ENCODE measurements around the gene FBXL19. TPM values are rescaled to one million over a fixed set of nuclear protein-coding genes. Genes with fewer than 3 reads are reported as not detected.

FBXL19 gene
- total and polyA plus RNA-seq, 8 donors, result 11.2 to 26.8 (median 19.5) TPM

DNA sequence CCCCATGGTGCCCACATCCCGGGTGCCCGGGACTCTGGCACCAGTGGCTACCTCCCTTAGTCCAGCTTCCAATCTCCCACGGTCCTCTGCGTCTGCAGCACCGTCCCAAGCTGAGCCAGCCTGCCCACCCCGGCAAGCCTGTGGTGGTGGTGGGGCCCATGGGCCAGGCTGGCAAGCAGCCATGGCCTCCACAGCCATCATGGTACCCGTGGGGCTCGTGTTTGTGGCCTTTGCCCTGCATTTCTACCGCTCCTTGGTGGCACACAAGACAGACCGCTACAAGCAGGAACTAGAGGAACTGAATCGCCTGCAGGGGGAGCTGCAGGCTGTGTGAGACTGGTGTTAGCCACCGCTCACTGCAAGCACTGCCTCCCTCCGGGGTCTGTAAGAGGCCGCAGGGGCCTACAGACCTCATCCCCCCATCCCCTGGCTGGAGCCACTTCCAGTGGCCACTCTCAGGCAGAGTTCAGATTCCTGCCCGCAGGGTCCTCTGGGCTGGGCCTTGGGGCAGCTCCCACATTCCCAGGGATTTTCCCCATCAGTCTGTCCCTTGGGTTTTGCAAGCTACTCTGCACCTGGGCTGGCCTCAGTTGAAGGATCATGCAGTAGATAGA, 30.2 kb downstream of the FBXL19 start:
- DNase-seq (peak in 2 of 4 donors; percentile 41 to 85), ATAC-seq (no peak)
- no peaks in the 10 kb centered on the region for H3K27me3 ChIP-seq
- H3K36me3 ChIP-seq, result no peaks in the 10 kb centered on the region
- peaks cover 9 to 47% of the 10 kb centered on the region in 2 donors for H3K4me1 ChIP-seq
- H3K27ac ChIP-seq, result peak overlapping the region in 1 of 2 donors; percentile 13
- intact Hi-C loops (cut with DNase I), result no loop called here
- no peaks in the 10 kb centered on the region for H3K9me3 ChIP-seq
- peak; percentile 43 to 60 for TF ChIP-seq CTCF (IDR thresholded peaks at IDR 0.05)
- no peak overlapping the region for H3K4me3 ChIP-seq

- DNase-seq (no peak), ATAC-seq (no peak)
- Histone ChIP-seq H3K4me3 (no peak overlapping the region), H3K27ac (no peak overlapping the region), H3K36me3 (peaks cover 0 to 10% of the 10 kb centered on the region in 2 donors), H3K4me1 (peaks cover 15 to 57% of the 10 kb centered on the region in 2 donors), H3K9me3 (no peaks in the 10 kb centered on the region), H3K27me3 (no peaks in the 10 kb centered on the region)
- TF ChIP-seq CTCF (IDR thresholded peaks at IDR 0.05), result no peak
- intact Hi-C loops (cut with DNase I), result no loop called here
These were observed 31.6 kb downstream of the FBXL19 start for GRCh38 chr16:30954993-30955392.

DNA sequence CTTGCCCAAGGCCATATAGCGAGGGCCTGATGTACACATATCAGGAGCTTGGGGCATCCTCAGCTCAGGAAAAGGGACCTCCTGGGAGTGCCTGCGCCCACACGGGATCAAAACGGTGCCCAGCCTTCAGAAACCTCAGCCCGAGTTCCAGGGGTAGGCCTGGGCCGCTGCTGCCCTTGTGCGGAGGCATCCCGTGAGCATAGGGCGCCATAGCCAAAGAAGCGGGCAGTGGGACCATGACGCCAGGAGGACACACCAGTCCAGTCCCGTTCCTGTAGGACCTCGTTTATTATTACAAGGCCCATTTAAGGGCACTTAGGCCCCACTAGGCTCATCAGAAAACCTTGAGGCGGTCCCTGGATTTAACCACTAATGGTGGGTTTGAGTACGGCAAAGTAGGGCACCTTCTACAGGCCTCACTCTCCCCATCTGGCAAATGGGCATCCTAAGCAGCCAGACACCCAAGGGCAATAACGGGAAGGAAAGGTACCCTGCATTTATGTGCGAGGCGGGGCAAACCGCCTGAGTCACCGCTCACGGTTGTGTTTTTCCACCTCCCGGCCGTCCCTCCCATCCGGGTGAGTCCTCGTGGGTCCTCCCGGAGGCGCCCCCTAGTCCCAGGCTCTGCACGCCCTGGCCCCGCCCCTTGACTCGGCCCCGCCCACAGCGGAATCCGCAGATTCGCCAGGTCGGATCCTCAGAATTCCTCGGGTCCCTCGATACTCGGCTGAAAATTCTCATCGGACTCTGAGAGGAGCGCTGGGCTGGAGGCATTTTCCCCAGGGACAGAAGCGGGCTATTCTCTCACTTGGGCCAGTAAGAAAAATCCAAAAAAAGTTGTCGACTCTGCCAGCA, 33.5 kb downstream of the FBXL19 start:
- ATAC-seq (peak; percentile 81), DNase-seq (peak in 3 of 4 donors; percentile 76 to 95 (median 83))
- Histone ChIP-seq H3K4me3 (peak overlapping the region; percentile 61 to 65), H3K27ac (peak overlapping the region; percentile 96), H3K27me3 (no peaks in the 10 kb centered on the region), H3K9me3 (no peaks in the 10 kb centered on the region), H3K36me3 (peaks cover 0 to 28% of the 10 kb centered on the region in 2 donors), H3K4me1 (peaks cover 8 to 41% of the 10 kb centered on the region in 2 donors)
- no peak for TF ChIP-seq CTCF (IDR thresholded peaks at IDR 0.05)
- intact Hi-C loops (cut with DNase I), result no loop called here

DNA sequence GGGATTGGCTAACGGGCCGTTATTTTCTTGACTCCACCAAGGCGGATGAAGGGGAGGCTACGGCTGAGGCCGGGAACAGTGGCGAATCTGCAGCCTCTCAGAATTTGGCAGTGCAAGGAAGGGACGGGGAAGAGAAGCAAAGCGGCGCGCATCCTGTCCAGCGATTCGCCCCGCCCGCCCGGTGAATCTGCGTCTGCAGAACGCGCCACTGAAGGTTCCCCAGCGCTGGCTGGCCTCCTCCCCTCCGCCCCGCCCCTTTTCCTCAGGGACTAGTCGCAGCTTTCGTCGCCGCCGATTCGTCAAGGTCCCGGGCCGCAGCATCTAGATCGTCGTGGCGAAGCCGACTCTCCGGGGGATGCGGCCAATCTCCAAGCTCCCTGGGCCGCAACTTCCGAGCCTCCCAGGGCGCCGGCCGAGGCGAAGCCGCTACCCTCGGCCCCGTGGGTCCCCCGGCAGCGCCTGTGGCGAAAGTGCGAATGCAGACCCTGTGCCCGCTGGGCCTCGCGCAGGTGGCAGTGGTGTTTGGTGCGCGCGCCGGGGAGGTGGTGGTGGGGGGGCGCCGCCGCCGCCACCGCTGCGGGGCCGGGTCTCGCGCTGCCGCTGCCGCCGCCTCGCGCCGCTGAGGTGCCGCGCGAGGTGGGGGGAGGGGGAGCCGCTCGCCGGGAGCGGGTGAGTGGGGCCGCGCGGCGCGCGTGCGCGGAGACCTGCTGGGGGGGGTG, 34.2 kb downstream of the FBXL19 start, which contains the start of gene SETD1A:
SETD1A (plus strand) TSS at position 299 of the 719 bp plus-strand sequence. CDS start 978 bp downstream, outside the sequence.
- peaks cover 0 to 36% of the 10 kb centered on the region in 2 donors for H3K36me3 ChIP-seq
- H3K4me3 ChIP-seq, result peak within 1 kb of the TSS; percentile 61 to 65
- intact Hi-C loops (cut with DNase I), result no loop called here
- peak within 1 kb of the TSS; percentile 96 for H3K27ac ChIP-seq
- peak; percentile 95 to 98 (median 96) for DNase-seq
- no peaks in the 10 kb centered on the region for H3K9me3 ChIP-seq
- no peak for TF ChIP-seq CTCF (IDR thresholded peaks at IDR 0.05)
- H3K4me1 ChIP-seq, result peaks cover 8 to 36% of the 10 kb centered on the region in 2 donors
- no peaks in the 10 kb centered on the region for H3K27me3 ChIP-seq
- ATAC-seq, result peak; percentile 95

Data from left lung (tissue), 10 donors.